ENCODE data around the gene AHDC1. TPM values are rescaled to one million over a fixed set of nuclear protein-coding genes. Genes with fewer than 3 reads are reported as not detected.

Gene AHDC1
- total and polyA plus RNA-seq, 2 of the 13 experiments (the other 11 are each of a cell fraction or from before 2014, with no cell fraction given) = 1.0 to 2.7 TPM

GRCh38 chr1:27552911-27553420 lies 51.0 kb downstream of the AHDC1 start (continued):
- peak; percentile 22; the same call in 1 of the 2 replicates for TF ChIP-seq CTCF (CRISPR knock-in tag; IDR thresholded peaks at IDR 0.05)

DNA sequence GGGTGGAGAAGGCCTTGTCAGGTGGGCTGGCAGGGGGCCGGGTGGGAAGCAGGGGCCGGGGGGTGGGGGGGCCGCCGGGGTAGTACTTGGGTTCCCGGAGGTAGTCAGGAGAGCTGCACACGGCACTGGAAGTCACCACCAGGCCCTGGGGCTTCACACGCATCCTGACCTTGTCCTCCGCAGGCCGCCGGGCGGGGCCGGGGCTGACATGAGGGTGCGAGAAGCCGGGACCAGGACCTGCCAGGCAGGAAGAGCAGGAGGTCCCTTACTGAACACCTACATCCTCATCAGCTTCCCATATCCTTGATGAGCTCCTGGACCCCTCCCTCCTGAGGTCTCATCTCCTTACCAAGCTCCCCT lies 52.0 kb downstream of the AHDC1 start:
- ChIA-PET CTCF (ENCODE audit: low intra/inter-chr PET ratio, low total read pairs) (no interaction called here), POLR2A (interaction anchor here (0.7 to 2.4 kb wide), 3 partner anchors 10 to 61 kb away, joined by 3 to 6 read pairs (median 3); no protein-coding TSS in a partner anchor)
- FAIRE-seq = no peak
- no peak for DNase-seq (ENCODE audit: low spot score)
- 99% methylated on average over 14 of the region's 14 CpGs for WGBS (ENCODE audit: low lambda C conversion rate)
- intact Hi-C loops (cut with micrococcal nuclease; ENCODE audit: unreplicated experiment) (no loop called here), in situ Hi-C loops (cut with HindIII; ENCODE audit: extremely low pct_ligation_motif_present, low pct_unique_long_range_greater_than_20kb) (no loop called here)
- H3K36me3 ChIP-seq (replicated peaks in 1 of 2; ENCODE audit: control insufficient read depth in 1 of 2, insufficient read depth in 2 of 2, low read length in 2 of 2) = peaks cover 9 to 11% of the 10 kb centered on the region in 2 experiments; a peak in 4 of 5 replicates
- H3K4me1 ChIP-seq (ENCODE audit: insufficient read depth, low read length) = peaks cover 36% of the 10 kb centered on the region
- BruUV-seq (replicated peaks) = no TSS peak
- no peaks in the 10 kb centered on the region for H3K79me2 ChIP-seq (ENCODE audit: insufficient read depth, low read length)
- H3K4me2 ChIP-seq (ENCODE audit: low read depth, low read length) = no peak overlapping the region
- no peaks in the 10 kb centered on the region for H3K9me3 ChIP-seq (ENCODE audit: low read length)
- no peaks in the 10 kb centered on the region for H4K20me1 ChIP-seq (ENCODE audit: insufficient read depth, low read length)
- TF ChIP-seq TAF1 (CRISPR knock-in tag; IDR thresholded peaks at IDR 0.05) = no peak
- TF ChIP-seq IKZF1 (IDR thresholded peaks at IDR 0.05) = no peak
- no peak for TF ChIP-seq NONO (IDR thresholded peaks at IDR 0.05)
- TF ChIP-seq NONO (CRISPR knock-in tag; conservative IDR thresholded peaks at IDR 0.05) = no peak
- TF ChIP-seq PTBP1 (IDR thresholded peaks at IDR 0.05; ENCODE audit: low read depth, low read length, poor library complexity, severe bottlenecking) = no peak
- no peak for TF ChIP-seq SMARCE1 (IDR thresholded peaks at IDR 0.05; ENCODE audit: borderline replicate concordance)
- H3K9ac ChIP-seq (ENCODE audit: insufficient read depth, low read depth, low read length) = no peak overlapping the region
- H3K4me3 ChIP-seq (replicated peaks in 1 of 3; ENCODE audit: insufficient read depth in 1 of 3, low read depth in 2 of 3, low read length in 3 of 3) = no peak overlapping the region
- no peak overlapping the region for H2AFZ ChIP-seq (ENCODE audit: low read length)
- no peak overlapping the region for H3K27ac ChIP-seq (ENCODE audit: extremely low read length, insufficient read depth, low read length)
- ATAC-seq = no peak
- no peaks in the 10 kb centered on the region for H3K27me3 ChIP-seq (ENCODE audit: control insufficient read depth in 1 of 2, insufficient read depth in 2 of 2, low read length in 2 of 2)

All from HepG2 (cell line).